Mucosa of rectum (tissue), 2 donors: ENCODE measurements around the gene SUV39H1.

Experiments
- H3K27ac ChIP-seq, 2 donors: one replicate each; pipeline ENCODE4 v1.7.0; 2013; ENCODE audit warnings: inconsistent platforms in 2 of 2, low read depth in 2 of 2, low read length in 2 of 2
- H3K27me3 ChIP-seq, 2 donors: one replicate each; pipeline ENCODE4 v1.7.0; 2013; ENCODE audit warnings: low read length in 2 of 2; ENCODE audit not compliant: control insufficient read depth in 2 of 2, insufficient read depth in 2 of 2
- H3K36me3 ChIP-seq, 2 donors: one replicate each; pipeline ENCODE4 v1.7.0; 2013; ENCODE audit warnings: low read length in 2 of 2; ENCODE audit not compliant: control insufficient read depth in 2 of 2, insufficient read depth in 2 of 2
- H3K4me1 ChIP-seq, 2 donors: one replicate each; pipeline ENCODE4 v1.7.0; 2013; ENCODE audit warnings: low read length in 2 of 2, mild to moderate bottlenecking in 1 of 2; ENCODE audit not compliant: control insufficient read depth in 2 of 2, insufficient read depth in 2 of 2
- H3K4me3 ChIP-seq, 2 donors: one replicate each; pipeline ENCODE4 v1.7.0; 2013; ENCODE audit warnings: low read length in 2 of 2
- H3K9ac ChIP-seq, 2 donors: one replicate each; pipeline ENCODE4 v1.7.0; 2013; ENCODE audit warnings: low read length in 2 of 2, low read depth in 1 of 2, mild to moderate bottlenecking in 1 of 2
- H3K9me3 ChIP-seq, 2 donors: one replicate each; pipeline ENCODE4 v1.7.0; 2013; ENCODE audit warnings: low read length in 2 of 2; ENCODE audit not compliant: control insufficient read depth in 2 of 2
- donor health status: healthy.
- donor health status: Normal muscosa, but diverticular disease.

SUV39H1 gene

DNA sequence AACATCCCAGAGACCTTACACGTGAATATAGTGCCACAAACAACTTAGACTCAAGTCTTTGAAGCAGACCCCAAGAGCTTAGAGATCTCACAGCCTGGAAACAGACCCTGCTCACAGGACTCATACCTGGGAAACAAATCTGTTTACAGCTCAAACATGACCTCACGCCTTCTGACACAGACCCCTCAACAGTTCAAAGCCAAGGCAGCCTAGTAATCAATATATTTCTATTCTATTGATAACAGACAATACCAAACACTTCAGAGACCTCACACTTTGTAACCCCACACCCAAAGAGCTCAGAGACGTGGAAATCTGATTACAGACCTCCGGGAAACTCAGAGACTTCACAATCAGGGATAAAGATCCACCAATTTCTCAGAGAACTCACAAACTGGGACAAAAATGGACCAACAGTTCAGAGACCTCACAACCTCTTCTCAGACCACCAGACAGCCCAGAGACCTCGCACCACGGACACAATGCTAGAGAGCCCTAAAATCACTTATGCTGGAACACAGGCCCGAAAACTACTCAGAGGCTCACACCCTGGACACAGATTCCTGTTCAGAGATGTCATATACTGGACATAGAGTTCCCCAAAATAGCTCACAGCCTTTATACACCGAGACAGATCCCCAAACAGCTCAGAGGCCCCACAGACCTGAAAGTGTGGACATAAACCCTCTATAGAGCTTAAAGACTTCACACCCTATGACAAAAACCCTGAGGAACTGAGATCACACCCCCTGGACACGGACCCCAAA is 14.8 kb downstream of the SUV39H1 start:
- Histone ChIP-seq H3K4me3 (no peak overlapping the region), H3K27ac (no peak overlapping the region), H3K27me3 (peaks cover 2 to 5% of the 10 kb centered on the region in 2 donors), H3K9me3 (no peaks in the 10 kb centered on the region), H3K36me3 (peaks cover 0 to 3% of the 10 kb centered on the region in 2 donors), H3K4me1 (peaks cover 0 to 2% of the 10 kb centered on the region in 2 donors), H3K9ac (no peak overlapping the region)

DNA sequence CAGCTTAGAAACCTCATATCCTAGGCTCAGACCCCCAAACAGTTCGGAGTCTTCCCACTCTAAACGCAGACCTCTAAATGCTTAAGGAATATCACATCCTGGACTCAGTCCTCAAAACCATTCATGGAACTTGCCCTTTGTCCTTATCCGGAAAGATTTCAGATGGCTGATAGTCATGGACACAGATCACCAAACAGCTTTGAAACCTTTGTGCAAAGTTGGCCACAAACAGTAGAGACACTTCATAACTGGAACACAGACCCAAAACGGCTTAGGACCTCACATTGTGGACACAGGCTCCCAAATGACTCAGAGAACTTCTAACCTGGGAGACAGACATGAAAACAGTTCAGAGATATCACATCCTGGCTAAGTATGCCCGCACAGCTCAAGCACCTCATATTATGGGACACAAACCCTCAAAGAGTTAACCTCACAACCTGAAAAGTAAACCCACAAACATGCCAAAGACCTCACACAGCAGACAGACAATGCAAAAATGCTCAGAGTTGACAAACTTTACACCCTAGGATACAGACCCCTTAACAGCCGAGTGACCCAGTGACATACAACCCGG is 15.5 kb downstream of the SUV39H1 start:
- Histone ChIP-seq H3K27me3 (peaks cover 2 to 5% of the 10 kb centered on the region in 2 donors), H3K27ac (peak overlapping the region in 1 of 2 donors; percentile 0), H3K9ac (no peak overlapping the region), H3K4me1 (peaks cover 0 to 2% of the 10 kb centered on the region in 2 donors), H3K36me3 (peaks cover 0 to 3% of the 10 kb centered on the region in 2 donors), H3K9me3 (no peaks in the 10 kb centered on the region), H3K4me3 (no peak overlapping the region)

DNA sequence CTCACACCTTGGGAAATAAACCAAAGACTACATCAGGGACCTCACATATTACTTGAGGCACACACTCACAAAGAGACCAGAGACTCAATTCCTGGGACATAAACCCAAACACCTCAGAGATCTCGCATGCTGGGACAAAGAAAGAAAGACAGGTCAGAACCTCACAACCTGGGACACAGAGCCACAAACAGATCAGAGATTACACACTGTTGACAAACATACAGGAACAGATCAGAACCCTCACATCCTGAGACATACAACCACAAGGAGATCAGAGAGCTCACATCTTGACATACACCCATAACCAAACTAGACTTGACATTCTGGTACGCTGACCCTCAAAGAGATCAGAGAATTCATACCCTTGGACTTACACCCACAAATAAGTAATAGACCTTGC is 17.3 kb downstream of the SUV39H1 start:
- Histone ChIP-seq H3K4me3 (no peak overlapping the region), H3K9me3 (no peaks in the 10 kb centered on the region), H3K9ac (no peak overlapping the region), H3K36me3 (no peaks in the 10 kb centered on the region), H3K4me1 (peaks cover 0 to 2% of the 10 kb centered on the region in 2 donors), H3K27me3 (peaks cover 0 to 5% of the 10 kb centered on the region in 2 donors), H3K27ac (no peak overlapping the region)

DNA sequence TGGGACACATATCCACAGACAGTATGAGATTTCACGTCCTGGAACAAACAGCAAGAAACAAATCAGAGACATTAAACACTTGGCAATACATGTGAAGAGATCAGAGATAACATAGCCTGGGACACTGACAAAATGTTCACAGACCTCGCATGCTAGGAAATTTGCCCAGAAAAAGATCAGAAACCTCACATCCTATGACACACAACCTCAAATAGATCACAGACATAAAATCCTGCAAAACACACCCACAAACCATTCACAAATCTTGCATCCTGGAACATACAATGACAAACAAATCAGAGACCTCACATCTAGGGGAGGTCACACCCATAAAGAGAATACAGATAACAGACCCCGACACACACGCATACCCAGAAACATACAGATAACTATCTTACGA is 18.0 kb downstream of the SUV39H1 start:
- H3K36me3 ChIP-seq = no peaks in the 10 kb centered on the region
- no peak overlapping the region for H3K4me3 ChIP-seq
- peaks cover 0 to 5% of the 10 kb centered on the region in 2 donors for H3K27me3 ChIP-seq
- no peak overlapping the region for H3K9ac ChIP-seq
- no peaks in the 10 kb centered on the region for H3K9me3 ChIP-seq
- H3K4me1 ChIP-seq = peaks cover 0 to 2% of the 10 kb centered on the region in 2 donors
- H3K27ac ChIP-seq = no peak overlapping the region

DNA sequence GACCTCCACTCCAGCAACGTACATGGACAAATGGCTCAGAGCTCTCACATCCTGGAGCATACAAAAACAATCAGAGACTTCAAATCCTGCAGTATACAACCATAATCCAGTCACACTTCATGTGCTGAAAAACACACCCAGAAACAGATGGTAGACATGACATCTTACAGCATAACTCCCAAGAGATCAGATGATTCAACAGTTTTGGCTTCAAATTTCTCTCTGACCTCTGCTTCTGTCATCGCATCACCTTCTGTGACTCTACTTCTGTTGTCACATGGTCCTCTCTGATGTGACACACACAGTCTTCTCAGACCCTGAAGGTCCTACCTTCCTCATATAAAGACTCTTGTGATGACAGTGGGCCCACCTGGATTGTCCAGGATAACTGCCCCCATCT is 18.5 kb downstream of the SUV39H1 start:
- Histone ChIP-seq H3K27me3 (peaks cover 0 to 5% of the 10 kb centered on the region in 2 donors), H3K4me3 (no peak overlapping the region), H3K27ac (no peak overlapping the region), H3K9ac (no peak overlapping the region), H3K4me1 (peaks cover 0 to 2% of the 10 kb centered on the region in 2 donors), H3K36me3 (no peaks in the 10 kb centered on the region), H3K9me3 (no peaks in the 10 kb centered on the region)

DNA sequence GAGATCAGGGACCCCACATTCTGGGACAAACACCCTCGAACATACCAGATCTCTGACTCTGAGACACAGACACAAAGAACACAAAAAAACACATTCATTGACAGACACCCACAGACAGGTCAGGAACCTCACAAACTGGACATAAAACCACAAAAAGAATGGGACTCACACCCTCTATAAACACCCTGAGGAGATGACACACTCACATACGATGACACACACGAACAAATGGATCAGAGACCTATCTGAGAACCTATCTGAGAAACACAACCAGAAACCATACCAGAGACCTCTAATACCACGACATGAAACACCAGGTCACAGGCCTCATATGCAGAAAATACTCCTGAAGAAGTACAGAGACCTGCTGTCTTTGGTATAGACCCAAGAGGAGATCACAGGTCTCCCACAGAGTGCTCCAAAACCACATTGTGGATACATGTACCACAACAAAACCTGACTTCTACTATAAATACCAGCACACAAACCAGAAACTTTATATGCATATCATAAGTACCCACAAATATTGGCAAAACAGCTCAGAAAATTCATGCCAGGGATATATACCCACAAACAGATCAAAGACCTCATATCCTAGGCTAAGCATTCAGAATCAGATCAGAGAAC is 19.5 kb downstream of the SUV39H1 start:
- no peak overlapping the region for H3K4me3 ChIP-seq
- H3K27ac ChIP-seq = no peak overlapping the region
- no peaks in the 10 kb centered on the region for H3K9me3 ChIP-seq

DNA sequence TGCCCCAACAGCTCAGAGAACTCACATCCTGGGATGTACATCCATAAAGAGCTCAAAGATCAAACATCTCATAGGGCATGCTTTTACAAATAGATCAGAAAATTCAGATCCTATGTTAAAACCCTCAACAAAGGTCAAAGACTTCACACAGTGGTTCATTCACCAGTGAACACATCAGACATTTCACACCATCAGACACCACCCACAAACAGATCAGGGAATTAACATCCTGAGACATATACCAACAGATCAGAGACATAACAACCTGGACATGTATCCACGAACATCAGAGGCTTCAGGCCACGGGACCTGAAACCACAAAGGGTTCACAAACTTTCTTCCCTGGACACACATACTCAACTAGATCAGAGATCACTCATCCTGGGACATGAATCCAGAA is 23.4 kb downstream of the SUV39H1 start:
- H3K36me3 ChIP-seq = no peaks in the 10 kb centered on the region
- H3K4me3 ChIP-seq = no peak overlapping the region
- H3K9me3 ChIP-seq = no peaks in the 10 kb centered on the region
- H3K4me1 ChIP-seq = no peaks in the 10 kb centered on the region
- H3K27ac ChIP-seq = no peak overlapping the region
- no peak overlapping the region for H3K9ac ChIP-seq
- H3K27me3 ChIP-seq = no peaks in the 10 kb centered on the region

More for the DNA sequence above, 19.5 kb downstream of the SUV39H1 start:
- H3K4me1 ChIP-seq = peaks cover 0 to 2% of the 10 kb centered on the region in 2 donors
- H3K36me3 ChIP-seq = no peaks in the 10 kb centered on the region
- peaks cover 0 to 5% of the 10 kb centered on the region in 2 donors for H3K27me3 ChIP-seq
- no peak overlapping the region for H3K9ac ChIP-seq

DNA sequence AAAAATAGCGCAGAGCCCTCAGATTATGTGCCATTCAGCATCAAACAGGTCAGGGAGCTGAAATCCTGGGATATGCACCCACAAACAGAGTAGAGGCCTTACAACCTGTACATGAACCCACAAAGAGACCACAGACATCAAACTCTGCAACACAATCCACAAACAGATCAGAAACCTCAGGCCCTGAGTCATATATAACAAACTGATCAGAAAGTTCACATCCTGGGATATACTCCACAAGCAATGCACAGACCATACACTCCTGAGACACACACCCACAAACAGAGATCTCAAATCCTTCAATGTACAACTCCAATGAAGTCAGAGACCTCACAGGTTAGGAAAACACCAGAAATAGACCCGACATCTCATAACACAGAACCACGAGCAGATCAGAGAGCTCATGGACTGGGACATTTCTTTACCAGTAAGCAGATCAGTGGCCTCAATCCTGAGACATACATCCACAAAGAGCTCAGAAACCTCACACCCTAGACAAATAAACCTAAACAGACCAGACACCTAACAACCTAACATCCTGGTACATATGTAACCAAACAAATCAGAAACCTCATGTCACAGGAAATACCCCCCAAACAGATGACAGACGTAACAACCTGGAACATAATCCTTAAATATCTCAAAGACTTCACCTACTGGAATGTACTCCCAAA is 24.2 kb downstream of the SUV39H1 start:
- no peaks in the 10 kb centered on the region for H3K9me3 ChIP-seq
- no peaks in the 10 kb centered on the region for H3K36me3 ChIP-seq
- H3K4me1 ChIP-seq = no peaks in the 10 kb centered on the region
- H3K27me3 ChIP-seq = no peaks in the 10 kb centered on the region
- H3K9ac ChIP-seq = no peak overlapping the region
- H3K4me3 ChIP-seq = no peak overlapping the region
- H3K27ac ChIP-seq = no peak overlapping the region

DNA sequence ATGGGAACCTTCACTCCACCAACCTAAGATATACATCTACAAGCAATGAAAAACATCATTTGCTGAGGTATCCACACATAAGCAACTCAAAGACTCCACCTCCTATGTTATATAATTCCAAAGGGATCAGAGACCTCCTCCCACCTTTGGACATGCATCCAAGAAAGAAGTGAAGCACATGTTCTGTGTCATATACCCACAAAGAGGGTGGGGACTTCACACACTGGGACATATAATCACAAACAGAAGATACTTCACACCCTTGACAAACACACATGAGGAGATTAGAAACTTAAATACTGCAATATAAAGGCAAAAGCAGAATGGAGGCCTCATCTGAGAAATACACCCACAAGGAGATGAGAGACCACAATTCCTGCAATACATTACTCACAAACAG is 25.4 kb downstream of the SUV39H1 start:
- Histone ChIP-seq H3K36me3 (no peaks in the 10 kb centered on the region), H3K9ac (no peak overlapping the region), H3K27me3 (no peaks in the 10 kb centered on the region), H3K9me3 (no peaks in the 10 kb centered on the region), H3K4me3 (no peak overlapping the region), H3K27ac (no peak overlapping the region), H3K4me1 (no peaks in the 10 kb centered on the region)

DNA sequence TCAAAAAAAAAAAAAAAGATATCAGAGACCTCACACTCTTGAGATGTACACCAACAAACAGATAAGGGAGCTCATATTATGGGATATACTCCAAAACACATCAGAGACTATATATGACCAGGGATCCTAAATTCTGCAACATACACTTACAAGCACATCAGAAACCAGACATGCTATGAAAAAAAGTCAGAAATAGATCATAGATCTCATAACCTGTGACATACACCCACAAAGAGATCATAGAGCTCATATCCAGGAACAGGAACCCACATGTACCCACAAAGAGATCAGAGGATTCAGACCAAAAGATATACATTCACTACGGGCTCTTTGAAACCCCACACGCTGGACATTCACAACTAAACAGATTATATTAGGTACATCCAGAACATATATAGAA is 30.1 kb downstream of the SUV39H1 start:
- Histone ChIP-seq H3K27me3 (peaks cover 0 to 6% of the 10 kb centered on the region in 2 donors), H3K36me3 (no peaks in the 10 kb centered on the region), H3K4me3 (no peak overlapping the region), H3K4me1 (no peaks in the 10 kb centered on the region), H3K27ac (no peak overlapping the region), H3K9me3 (no peaks in the 10 kb centered on the region), H3K9ac (no peak overlapping the region)
